Ishikawa (cell line): ENCODE data around the gene RNLS.

Source experiments
- CEBPB ChIP-seq: IDR thresholded peaks from 2 replicates; pipeline ENCODE4 v1.6.1; 2012
- CREB1 ChIP-seq: IDR thresholded peaks from 2 replicates; pipeline ENCODE4 v1.6.1; 2012; ENCODE audit warnings: low read depth
- EGR1 ChIP-seq: IDR thresholded peaks from 2 replicates; pipeline ENCODE4 v1.6.1; 2012
- EP300 ChIP-seq: IDR thresholded peaks from 2 replicates; pipeline ENCODE4 v1.6.1; 2012; ENCODE audit warnings: borderline replicate concordance
- NFIC ChIP-seq: IDR thresholded peaks from 2 replicates; pipeline ENCODE4 v1.6.1; 2012
- RAD21 ChIP-seq: IDR thresholded peaks from 2 replicates; pipeline ENCODE4 v1.6.1; 2012; ENCODE audit warnings: low read depth
- REST ChIP-seq: IDR thresholded peaks from 2 replicates; pipeline ENCODE4 v1.6.1; 2012; ENCODE audit warnings: low read depth, mild to moderate bottlenecking
- TAF1 ChIP-seq: IDR thresholded peaks from 2 replicates; pipeline ENCODE4 v1.6.1; 2012; ENCODE audit warnings: low read depth, mild to moderate bottlenecking
- TCF12 ChIP-seq: IDR thresholded peaks from 2 replicates; pipeline ENCODE4 v1.6.1; 2012; ENCODE audit warnings: low read depth
- TEAD4 ChIP-seq: IDR thresholded peaks from 2 replicates; pipeline ENCODE4 v1.6.1; 2012
- USF1 ChIP-seq: IDR thresholded peaks from 2 replicates; pipeline ENCODE4 v1.6.1; 2012
- YY1 ChIP-seq: IDR thresholded peaks from 2 replicates; pipeline ENCODE4 v1.6.1; 2012; ENCODE audit warnings: low read depth
- ZBTB7A ChIP-seq: IDR thresholded peaks from 2 replicates; pipeline ENCODE4 v1.6.1; 2012; ENCODE audit warnings: low read depth
- TF ChIP-seq, protein P1 (sequence below): IDR thresholded peaks from 2 replicates; pipeline ENCODE4 v1.6.1; 2012

DNA sequence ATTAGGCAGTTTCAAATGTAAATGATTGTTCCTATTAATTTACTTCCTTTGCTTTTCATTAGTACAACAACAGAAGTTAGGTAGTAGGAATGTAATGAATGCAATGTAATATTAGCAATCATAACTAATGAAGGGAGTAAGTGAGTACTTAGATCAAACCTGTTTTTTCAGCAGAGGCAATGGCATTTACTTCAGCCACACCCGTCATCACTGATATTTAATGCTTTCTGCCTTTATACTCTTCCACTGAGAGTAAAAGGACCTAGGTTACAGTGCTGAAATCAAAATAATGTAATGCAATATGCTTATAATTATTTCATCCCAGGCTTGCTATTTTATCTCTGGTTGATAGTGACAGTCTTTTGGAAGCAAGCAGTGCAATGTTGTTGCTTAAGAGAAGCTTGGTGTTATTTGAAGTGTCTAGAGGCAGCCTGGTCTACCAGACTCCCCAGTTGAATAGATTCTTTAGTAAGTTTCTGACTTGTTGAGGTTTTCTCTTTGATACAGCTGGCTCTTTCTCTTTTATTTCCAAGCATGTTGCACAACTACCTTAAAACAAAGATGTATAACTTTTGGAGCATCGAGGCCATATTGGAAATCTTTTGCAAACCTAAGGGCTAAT, 149.4 kb downstream of the RNLS start:
- TF ChIP-seq CREB1 (no peak), TAF1 (no peak), EP300 (no peak), RAD21 (no peak), TEAD4 (no peak), YY1 (no peak), CEBPB (no peak), USF1 (no peak), REST (no peak), EGR1 (no peak), TCF12 (no peak), NFIC (no peak), ZBTB7A (no peak)
- TF ChIP-seq, protein P1, sequence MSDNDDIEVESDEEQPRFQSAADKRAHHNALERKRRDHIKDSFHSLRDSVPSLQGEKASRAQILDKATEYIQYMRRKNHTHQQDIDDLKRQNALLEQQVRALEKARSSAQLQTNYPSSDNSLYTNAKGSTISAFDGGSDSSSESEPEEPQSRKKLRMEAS, result no peak
